ENCODE results near the gene PIP4K2B.

DNA sequence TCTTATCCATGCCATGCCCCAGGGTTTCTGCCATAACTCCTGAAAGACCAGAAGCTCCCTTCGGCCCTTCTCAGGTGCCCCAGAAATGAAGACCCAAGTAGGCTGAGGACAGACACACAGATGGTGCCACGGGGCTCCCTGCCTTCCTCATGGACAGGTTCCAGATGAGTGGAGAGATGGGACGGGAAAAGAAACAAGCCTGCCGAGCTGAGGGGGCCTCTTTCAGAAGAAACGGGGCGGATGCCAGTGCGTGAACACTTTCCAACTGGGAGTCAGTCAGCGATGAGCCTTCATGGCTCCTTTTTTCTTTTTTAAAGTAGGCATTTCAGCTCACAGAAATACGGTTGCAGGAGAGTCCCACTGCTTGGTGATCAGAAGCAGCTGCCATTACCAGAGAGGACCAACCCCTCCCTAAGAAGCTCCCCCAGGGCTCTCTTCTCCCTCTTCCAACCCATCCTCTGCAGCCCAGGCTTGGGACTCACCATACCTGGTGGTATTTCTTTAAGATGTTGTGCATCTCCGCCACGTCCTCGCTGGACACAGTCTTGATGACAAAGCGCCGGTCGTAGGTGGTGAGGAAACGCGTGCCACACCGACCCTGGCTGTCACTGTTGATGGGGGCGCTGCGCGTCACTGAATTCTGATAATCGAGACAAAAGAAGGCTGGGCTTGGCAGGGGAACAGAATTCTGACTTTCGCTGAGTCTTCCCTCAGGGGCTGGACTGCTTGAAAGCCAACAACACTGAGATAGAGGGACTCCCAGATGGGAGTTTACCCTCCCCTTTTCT is 19.2 kb downstream of the PIP4K2B start:
- TF ChIP-seq RAD21 (conservative IDR thresholded peaks at IDR 0.05): no peak
- TF ChIP-seq, protein P1, sequence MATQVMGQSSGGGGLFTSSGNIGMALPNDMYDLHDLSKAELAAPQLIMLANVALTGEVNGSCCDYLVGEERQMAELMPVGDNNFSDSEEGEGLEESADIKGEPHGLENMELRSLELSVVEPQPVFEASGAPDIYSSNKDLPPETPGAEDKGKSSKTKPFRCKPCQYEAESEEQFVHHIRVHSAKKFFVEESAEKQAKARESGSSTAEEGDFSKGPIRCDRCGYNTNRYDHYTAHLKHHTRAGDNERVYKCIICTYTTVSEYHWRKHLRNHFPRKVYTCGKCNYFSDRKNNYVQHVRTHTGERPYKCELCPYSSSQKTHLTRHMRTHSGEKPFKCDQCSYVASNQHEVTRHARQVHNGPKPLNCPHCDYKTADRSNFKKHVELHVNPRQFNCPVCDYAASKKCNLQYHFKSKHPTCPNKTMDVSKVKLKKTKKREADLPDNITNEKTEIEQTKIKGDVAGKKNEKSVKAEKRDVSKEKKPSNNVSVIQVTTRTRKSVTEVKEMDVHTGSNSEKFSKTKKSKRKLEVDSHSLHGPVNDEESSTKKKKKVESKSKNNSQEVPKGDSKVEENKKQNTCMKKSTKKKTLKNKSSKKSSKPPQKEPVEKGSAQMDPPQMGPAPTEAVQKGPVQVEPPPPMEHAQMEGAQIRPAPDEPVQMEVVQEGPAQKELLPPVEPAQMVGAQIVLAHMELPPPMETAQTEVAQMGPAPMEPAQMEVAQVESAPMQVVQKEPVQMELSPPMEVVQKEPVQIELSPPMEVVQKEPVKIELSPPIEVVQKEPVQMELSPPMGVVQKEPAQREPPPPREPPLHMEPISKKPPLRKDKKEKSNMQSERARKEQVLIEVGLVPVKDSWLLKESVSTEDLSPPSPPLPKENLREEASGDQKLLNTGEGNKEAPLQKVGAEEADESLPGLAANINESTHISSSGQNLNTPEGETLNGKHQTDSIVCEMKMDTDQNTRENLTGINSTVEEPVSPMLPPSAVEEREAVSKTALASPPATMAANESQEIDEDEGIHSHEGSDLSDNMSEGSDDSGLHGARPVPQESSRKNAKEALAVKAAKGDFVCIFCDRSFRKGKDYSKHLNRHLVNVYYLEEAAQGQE (IDR thresholded peaks at IDR 0.05; ENCODE audit: borderline replicate concordance): no peak
- TF ChIP-seq, protein P2, sequence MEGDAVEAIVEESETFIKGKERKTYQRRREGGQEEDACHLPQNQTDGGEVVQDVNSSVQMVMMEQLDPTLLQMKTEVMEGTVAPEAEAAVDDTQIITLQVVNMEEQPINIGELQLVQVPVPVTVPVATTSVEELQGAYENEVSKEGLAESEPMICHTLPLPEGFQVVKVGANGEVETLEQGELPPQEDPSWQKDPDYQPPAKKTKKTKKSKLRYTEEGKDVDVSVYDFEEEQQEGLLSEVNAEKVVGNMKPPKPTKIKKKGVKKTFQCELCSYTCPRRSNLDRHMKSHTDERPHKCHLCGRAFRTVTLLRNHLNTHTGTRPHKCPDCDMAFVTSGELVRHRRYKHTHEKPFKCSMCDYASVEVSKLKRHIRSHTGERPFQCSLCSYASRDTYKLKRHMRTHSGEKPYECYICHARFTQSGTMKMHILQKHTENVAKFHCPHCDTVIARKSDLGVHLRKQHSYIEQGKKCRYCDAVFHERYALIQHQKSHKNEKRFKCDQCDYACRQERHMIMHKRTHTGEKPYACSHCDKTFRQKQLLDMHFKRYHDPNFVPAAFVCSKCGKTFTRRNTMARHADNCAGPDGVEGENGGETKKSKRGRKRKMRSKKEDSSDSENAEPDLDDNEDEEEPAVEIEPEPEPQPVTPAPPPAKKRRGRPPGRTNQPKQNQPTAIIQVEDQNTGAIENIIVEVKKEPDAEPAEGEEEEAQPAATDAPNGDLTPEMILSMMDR (IDR thresholded peaks at IDR 0.05; ENCODE audit: poor library complexity, severe bottlenecking): no peak
- TF ChIP-seq POLR2AphosphoS5 (IDR thresholded peaks at IDR 0.05): no peak
- no peak for TF ChIP-seq EZH2 (IDR thresholded peaks at IDR 0.05; ENCODE audit: borderline replicate concordance, insufficient read depth, low read length, poor library complexity, severe bottlenecking)
- no peak for TF ChIP-seq EP300 (conservative IDR thresholded peaks at IDR 0.05; ENCODE audit: poor library complexity, severe bottlenecking)
- TF ChIP-seq TAF1 (IDR thresholded peaks at IDR 0.05; ENCODE audit: low read depth): no peak

Measured in neural cell (in vitro differentiated cells).